Caco-2 (cell line): Measurements from ENCODE around the gene GNS. TPM values are rescaled to one million over a fixed set of nuclear protein-coding genes. Genes with fewer than 3 reads are reported as not detected.

Experiments used
- BruUV-seq: library from RNA; stranded (reverse); fragments of 400-500 nt; replicated peaks from 2 replicates; lab custom pipeline; 2021; lab: Mats Ljungman, UMichigan
- CTCF ChIA-PET: fragments of 300-600 bp; sonication (Branson Sonifier 250); formaldehyde crosslinking; loops from one replicate; lab custom pipeline; 2022; ENCODE audit warnings: antibody characterized with exemption; lab: Charles Lee
- POLR2A ChIA-PET: fragments of 300-600 bp; sonication (Branson Sonifier 250); formaldehyde crosslinking; loops from one replicate; lab custom pipeline; 2022; ENCODE audit warnings: antibody characterized with exemption; lab: Charles Lee
- DNase-seq, 2 experiments: peaks; one replicate each; pipeline versions ENCODE4 v3.0.0 to v3.0.0-alpha.2; 2020 to 2022
- H3K27me3 ChIP-seq: replicated peaks from 2 replicates; pipeline ENCODE4 v1.6.0; 2011; ENCODE audit warnings: low read length; ENCODE audit not compliant: control insufficient read depth, insufficient read depth
- H3K36me3 ChIP-seq: 2 replicates; pipeline ENCODE4 v1.5.1; 2011; ENCODE audit warnings: low read length; ENCODE audit not compliant: control insufficient read depth, insufficient read depth
- H3K4me1 ChIP-seq: fragments of 250-450 bp; sonication (Bioruptor Pico); 2 replicates; pipeline ENCODE4 v1.5.1; 2020; ENCODE audit warnings: mild to moderate bottlenecking
- H3K4me3 ChIP-seq: 2 replicates; pipeline ENCODE4 v1.5.1; 2011; ENCODE audit warnings: low read depth, mild to moderate bottlenecking, control low read depth, low read length
- H3K9me3 ChIP-seq: fragments of 250-450 bp; sonication (Bioruptor Pico); 2 replicates; pipeline ENCODE4 v1.5.1; 2020; ENCODE audit warnings: mild to moderate bottlenecking, moderate library complexity
- H3K27ac Mint-ChIP-seq: one replicate; pipeline ENCODE4 v1.8.0; 2022; ENCODE audit warnings: mixed read lengths; ENCODE audit not compliant: unreplicated experiment
- H3K27me3 Mint-ChIP-seq: one replicate; pipeline ENCODE4 v1.8.0; 2022; ENCODE audit warnings: mixed read lengths; ENCODE audit not compliant: insufficient read depth, unreplicated experiment
- H3K36me3 Mint-ChIP-seq: one replicate; pipeline ENCODE4 v1.8.0; 2022; ENCODE audit warnings: mild to moderate bottlenecking, mixed read lengths; ENCODE audit not compliant: insufficient read depth, unreplicated experiment
- H3K4me1 Mint-ChIP-seq: one replicate; pipeline ENCODE4 v1.8.0; 2022; ENCODE audit warnings: low read depth, mixed read lengths; ENCODE audit not compliant: unreplicated experiment
- H3K4me3 Mint-ChIP-seq: one replicate; pipeline ENCODE4 v1.8.0; 2022; ENCODE audit warnings: mild to moderate bottlenecking, moderate library complexity, mixed read lengths; ENCODE audit not compliant: unreplicated experiment
- H3K9me3 Mint-ChIP-seq: one replicate; pipeline ENCODE4 v1.8.0; 2022; ENCODE audit warnings: mixed read lengths; ENCODE audit not compliant: unreplicated experiment
- intact Hi-C: fragments of 100-400 bp; cut with micrococcal nuclease; formaldehyde crosslinking; loops from one replicate; pipeline ENCODE4 v1.10.0; 2022; ENCODE audit not compliant: unreplicated experiment
- total RNA-seq: library from RNA; stranded (reverse); gene quantifications from 2 replicates; pipeline ENCODE4 v1.2.3, GENCODE V29; 2022
- TF ChIP-seq, protein P1 (sequence below), 2 experiments: fragments of 200-600 bp in 1 of 2; IDR thresholded peaks; 1 replicate in 1 of 2; 2 replicates in 1 of 2; pipeline versions ENCODE4 v1.5.1 to v1.8.0; 2011 to 2022; ENCODE audit warnings: antibody characterized with exemption in 1 of 2, control low read depth in 1 of 2, inconsistent platforms in 1 of 2, low read depth in 1 of 2, low read length in 1 of 2, mild to moderate bottlenecking in 1 of 2, moderate library complexity in 1 of 2; ENCODE audit not compliant: insufficient read depth in 1 of 2, severe bottlenecking in 1 of 2, unreplicated experiment in 1 of 2

Gene GNS
- total RNA-seq, 1 experiment from 2014 or later = 75.1 TPM

DNA sequence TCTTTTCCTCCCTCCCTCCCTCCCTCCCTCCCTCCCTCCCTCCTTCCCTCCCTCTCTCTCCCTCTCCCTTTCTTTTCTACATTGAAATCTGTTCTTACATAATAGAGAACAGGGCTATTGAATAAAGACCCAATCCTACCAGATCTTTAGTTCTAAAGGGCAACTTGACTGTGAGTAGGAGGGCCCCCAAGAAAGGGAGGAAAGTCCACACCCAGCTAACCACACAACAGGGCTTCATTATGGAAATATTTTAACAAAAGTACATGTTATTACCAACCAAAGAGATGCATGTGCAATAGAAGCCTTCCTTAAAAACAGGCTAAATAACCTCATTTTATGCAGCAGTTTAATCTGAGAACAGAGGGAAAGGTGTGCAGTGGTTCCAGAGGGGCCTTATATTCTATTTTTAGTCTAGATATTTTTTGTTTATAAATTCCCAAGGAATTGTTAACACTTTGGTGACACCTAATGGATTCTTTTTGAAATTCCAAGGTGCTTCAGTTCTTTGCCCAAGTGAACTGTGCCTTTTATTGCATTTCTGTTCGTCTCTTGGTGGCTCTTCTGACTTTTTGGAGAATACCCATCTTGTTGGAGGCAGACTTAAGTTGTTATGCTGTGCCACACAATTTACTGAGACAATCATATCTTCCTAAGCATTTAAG is 63.0 kb downstream of the GNS start:
- Mint-ChIP-seq H3K36me3 (peaks cover 28% of the 10 kb centered on the region), H3K4me1 (peaks cover 14% of the 10 kb centered on the region), H3K27me3 (no peaks in the 10 kb centered on the region), H3K4me3 (no peak overlapping the region), H3K9me3 (no peaks in the 10 kb centered on the region), H3K27ac (no peak overlapping the region)
- TF ChIP-seq, protein P1, sequence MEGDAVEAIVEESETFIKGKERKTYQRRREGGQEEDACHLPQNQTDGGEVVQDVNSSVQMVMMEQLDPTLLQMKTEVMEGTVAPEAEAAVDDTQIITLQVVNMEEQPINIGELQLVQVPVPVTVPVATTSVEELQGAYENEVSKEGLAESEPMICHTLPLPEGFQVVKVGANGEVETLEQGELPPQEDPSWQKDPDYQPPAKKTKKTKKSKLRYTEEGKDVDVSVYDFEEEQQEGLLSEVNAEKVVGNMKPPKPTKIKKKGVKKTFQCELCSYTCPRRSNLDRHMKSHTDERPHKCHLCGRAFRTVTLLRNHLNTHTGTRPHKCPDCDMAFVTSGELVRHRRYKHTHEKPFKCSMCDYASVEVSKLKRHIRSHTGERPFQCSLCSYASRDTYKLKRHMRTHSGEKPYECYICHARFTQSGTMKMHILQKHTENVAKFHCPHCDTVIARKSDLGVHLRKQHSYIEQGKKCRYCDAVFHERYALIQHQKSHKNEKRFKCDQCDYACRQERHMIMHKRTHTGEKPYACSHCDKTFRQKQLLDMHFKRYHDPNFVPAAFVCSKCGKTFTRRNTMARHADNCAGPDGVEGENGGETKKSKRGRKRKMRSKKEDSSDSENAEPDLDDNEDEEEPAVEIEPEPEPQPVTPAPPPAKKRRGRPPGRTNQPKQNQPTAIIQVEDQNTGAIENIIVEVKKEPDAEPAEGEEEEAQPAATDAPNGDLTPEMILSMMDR (IDR thresholded peaks at IDR 0.05; ENCODE audit: insufficient read depth in 1 of 2, low read depth in 1 of 2, low read length in 1 of 2, severe bottlenecking in 1 of 2, unreplicated experiment in 1 of 2) = peak in 1 of 2 experiments; percentile 18
- peak in 1 of 2 experiments; percentile 10 for DNase-seq
- CTCF ChIA-PET = interaction anchor here (0.6 to 2.6 kb wide), 9 partner anchors 14 to 243 kb away, joined by 3 to 9 read pairs (median 4); no protein-coding TSS in a partner anchor
- Histone ChIP-seq H3K4me1 (0 out of 2 replicates have a peak, but pooled peaks cover 6% of the 10 kb centered on the region), H3K27me3 (no peaks in the 10 kb centered on the region), H3K9me3 (no peaks in the 10 kb centered on the region), H3K36me3 (no peaks in the 10 kb centered on the region), H3K4me3 (no peak overlapping the region)
- POLR2A ChIA-PET = no interaction called here
- intact Hi-C loops = loop anchor here (1.0 to 5.0 kb wide), 5 partner anchors 71 to 244 kb away; partner anchors contain the start of gene TBK1
- BruUV-seq = no TSS peak

DNA sequence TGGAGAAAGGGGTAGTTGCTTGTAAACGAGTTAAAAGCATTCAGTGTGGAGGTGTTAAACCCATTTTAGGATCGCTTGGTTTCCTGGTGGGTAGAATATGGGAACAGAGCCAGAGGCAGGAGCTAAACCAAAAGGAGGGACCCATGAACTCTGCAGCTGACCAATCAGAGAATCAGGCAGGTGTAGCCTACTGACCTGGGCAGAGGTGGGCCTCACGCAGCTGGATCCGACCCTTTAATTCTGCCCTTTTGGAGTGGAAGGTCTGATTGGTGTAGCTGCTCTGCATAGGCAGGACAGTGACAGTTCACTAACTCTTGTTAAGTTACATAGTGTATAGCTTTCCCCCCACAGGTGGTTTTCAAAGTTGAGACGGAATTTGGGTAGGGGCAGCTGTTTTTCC is 63.7 kb downstream of the GNS start:
- no peak overlapping the region for H3K27ac Mint-ChIP-seq
- DNase-seq = no peak
- H3K27me3 Mint-ChIP-seq = no peaks in the 10 kb centered on the region
- Histone ChIP-seq H3K36me3 (no peaks in the 10 kb centered on the region), H3K4me1 (0 out of 2 replicates have a peak, but pooled peaks cover 6% of the 10 kb centered on the region), H3K27me3 (no peaks in the 10 kb centered on the region), H3K4me3 (no peak overlapping the region), H3K9me3 (no peaks in the 10 kb centered on the region)
- H3K9me3 Mint-ChIP-seq = no peaks in the 10 kb centered on the region
- H3K4me3 Mint-ChIP-seq = no peak overlapping the region
- ChIA-PET CTCF (interaction anchor here (0.7 to 2.6 kb wide), 8 partner anchors 70 to 242 kb away, joined by 3 to 9 read pairs (median 4); no protein-coding TSS in a partner anchor), POLR2A (no interaction called here)
- H3K36me3 Mint-ChIP-seq = peaks cover 21% of the 10 kb centered on the region
- peaks cover 14% of the 10 kb centered on the region for H3K4me1 Mint-ChIP-seq
- intact Hi-C loops = loop anchor here (5.0 kb wide), 1 partner anchor 243 kb away; the partner anchor contains the start of gene TBK1
- no TSS peak for BruUV-seq
- TF ChIP-seq, protein P1 (IDR thresholded peaks at IDR 0.05; ENCODE audit: insufficient read depth in 1 of 2, low read depth in 1 of 2, low read length in 1 of 2, severe bottlenecking in 1 of 2, unreplicated experiment in 1 of 2) = no peak

DNA sequence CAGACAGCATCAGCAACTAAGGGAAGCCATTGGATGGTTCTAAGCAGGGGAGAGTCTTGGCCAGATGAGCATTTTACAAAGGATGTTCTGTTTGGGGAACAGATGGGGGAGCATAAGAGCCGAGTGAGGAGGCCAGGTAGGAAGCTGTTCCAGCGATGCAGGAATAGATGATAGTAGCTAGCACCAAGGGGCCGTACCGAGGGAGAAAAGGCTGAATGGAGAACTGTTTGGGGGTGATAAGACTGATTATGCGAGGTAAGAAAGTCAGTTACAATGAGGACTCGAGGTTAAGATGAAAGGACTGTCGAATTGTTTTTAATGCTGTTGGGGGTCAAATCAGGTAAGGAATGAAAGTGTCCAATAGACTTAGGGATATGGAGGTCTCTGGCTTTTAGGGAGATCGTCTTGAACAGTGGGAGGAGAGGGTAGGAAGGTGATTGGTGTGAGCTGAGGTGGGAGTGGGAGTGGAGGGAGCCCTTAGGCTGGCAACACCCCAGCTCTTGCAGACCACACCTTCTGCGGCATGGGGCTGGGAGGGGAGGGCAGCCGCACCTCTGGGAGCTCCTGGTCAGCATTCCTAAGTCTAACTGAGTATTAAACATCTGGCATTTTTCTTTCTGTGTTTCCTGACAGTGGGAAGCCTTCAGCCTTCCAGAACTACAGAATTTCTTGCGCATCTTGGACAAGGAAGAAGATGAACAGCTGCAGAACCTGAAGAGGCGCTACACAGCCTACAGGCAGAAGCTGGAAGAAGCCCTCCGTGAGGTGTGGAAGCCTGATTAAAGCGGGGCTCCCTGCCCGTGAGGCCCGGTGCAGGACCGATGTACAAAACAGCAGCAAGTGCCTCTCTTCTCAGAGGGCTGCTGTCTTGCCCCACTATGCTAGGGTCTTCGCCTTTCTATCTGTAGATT is 64.8 kb downstream of the GNS start:
- Mint-ChIP-seq H3K4me1 (peaks cover 14% of the 10 kb centered on the region), H3K27ac (peak overlapping the region; percentile 1), H3K9me3 (no peaks in the 10 kb centered on the region), H3K27me3 (no peaks in the 10 kb centered on the region), H3K36me3 (peaks cover 19% of the 10 kb centered on the region), H3K4me3 (no peak overlapping the region)
- Histone ChIP-seq H3K9me3 (no peaks in the 10 kb centered on the region), H3K36me3 (no peaks in the 10 kb centered on the region; the same call in 1 of the 2 replicates), H3K27me3 (no peaks in the 10 kb centered on the region), H3K4me1 (0 out of 2 replicates have a peak, but pooled peaks cover 6% of the 10 kb centered on the region), H3K4me3 (no peak overlapping the region)
- TF ChIP-seq, protein P1 (IDR thresholded peaks at IDR 0.05; ENCODE audit: insufficient read depth in 1 of 2, low read depth in 1 of 2, low read length in 1 of 2, severe bottlenecking in 1 of 2, unreplicated experiment in 1 of 2) = no peak
- no peak for DNase-seq
- CTCF ChIA-PET = interaction anchor here (0.9 to 2.6 kb wide), 4 partner anchors 83 to 144 kb away, joined by 3 to 9 read pairs (median 3); no protein-coding TSS in a partner anchor
- intact Hi-C loops = loop anchor here (5.0 kb wide), 1 partner anchor 242 kb away; the partner anchor contains the start of gene TBK1
- POLR2A ChIA-PET = no interaction called here
- BruUV-seq = no TSS peak
